GM19395 (cell line): ENCODE results near the gene INO80B.
"Not testable (repeated sequence)": the region's sequence is repeated elsewhere in the genome, so short reads cannot be mapped to it uniquely, and the experiment has no call there.

Experiments
- ATAC-seq: cut with Tn5 transposase; IDR thresholded peaks from one replicate; pipeline ENCODE4 v1.9.1; 2021; ENCODE audit warnings: mild to moderate bottlenecking, moderate library complexity; ENCODE audit not compliant: unreplicated experiment

The INO80B gene

GRCh38 chr2:74447230-74447999 lies 7.5 kb upstream of the INO80B start:
- ATAC-seq = no peak

- no peak for ATAC-seq
Measured at GRCh38 chr2:74448771-74449170, 6.1 kb upstream of the INO80B start.

- no peak for ATAC-seq
Measured at GRCh38 chr2:74450570-74451190, 4.2 kb upstream of the INO80B start.

GRCh38 chr2:74457129-74457548 lies 2.3 kb downstream of the INO80B start:
- ATAC-seq = no peak

GRCh38 chr2:74457549-74458131 lies 2.8 kb downstream of the INO80B start:
- peak; percentile 42 for ATAC-seq

- peak; percentile 84 for ATAC-seq
Measured at GRCh38 chr2:74458132-74458937, 3.4 kb downstream of the INO80B start, which contains the start of gene WBP1. WBP1 (plus strand) TSS chr2:74458438; CDS start chr2:74458603, 165 bp downstream.

- ATAC-seq = no peak
Measured at GRCh38 chr2:74458938-74459363, 4.1 kb downstream of the INO80B start.

GRCh38 chr2:74459503-74460118 lies 4.7 kb downstream of the INO80B start:
- not testable (repeated sequence) for ATAC-seq

GRCh38 chr2:74460187-74460586 lies 5.3 kb downstream of the INO80B start:
- not testable (repeated sequence) for ATAC-seq

GRCh38 chr2:74461187-74462053 lies 6.5 kb downstream of the INO80B start:
- ATAC-seq = no peak

GRCh38 chr2:74462054-74462785 lies 7.3 kb downstream of the INO80B start:
- no peak for ATAC-seq

- no peak for ATAC-seq
Measured at GRCh38 chr2:74462786-74463105, 7.9 kb downstream of the INO80B start.

- ATAC-seq = no peak
Measured at GRCh38 chr2:74464406-74464805, 9.5 kb downstream of the INO80B start.

- ATAC-seq = not testable (repeated sequence)
Measured at GRCh38 chr2:74470742-74471141, 15.9 kb downstream of the INO80B start.

GRCh38 chr2:74471332-74472065 lies 16.6 kb downstream of the INO80B start:
- ATAC-seq = no peak

GRCh38 chr2:74472086-74472944 lies 17.4 kb downstream of the INO80B start, which contains the start of gene MRPL53:
MRPL53 (minus strand) TSS chr2:74472680; CDS start chr2:74472660, 20 bp downstream.
- peak; percentile 87 for ATAC-seq

- no peak for ATAC-seq
Measured at GRCh38 chr2:74472945-74473258, 18.0 kb downstream of the INO80B start.

- ATAC-seq = no peak
Measured at GRCh38 chr2:74474481-74474880, 19.6 kb downstream of the INO80B start.
